LNCAP (cell line): Measurements from ENCODE around the gene DNAJB11.

ENCODE experiments used
- CTCF ChIP-seq: fragments of 450-650 bp; IDR thresholded peaks from 2 replicates; pipeline ENCODE4 v1.5.1; 2017; ENCODE audit warnings: mild to moderate bottlenecking

The DNAJB11 gene

DNA sequence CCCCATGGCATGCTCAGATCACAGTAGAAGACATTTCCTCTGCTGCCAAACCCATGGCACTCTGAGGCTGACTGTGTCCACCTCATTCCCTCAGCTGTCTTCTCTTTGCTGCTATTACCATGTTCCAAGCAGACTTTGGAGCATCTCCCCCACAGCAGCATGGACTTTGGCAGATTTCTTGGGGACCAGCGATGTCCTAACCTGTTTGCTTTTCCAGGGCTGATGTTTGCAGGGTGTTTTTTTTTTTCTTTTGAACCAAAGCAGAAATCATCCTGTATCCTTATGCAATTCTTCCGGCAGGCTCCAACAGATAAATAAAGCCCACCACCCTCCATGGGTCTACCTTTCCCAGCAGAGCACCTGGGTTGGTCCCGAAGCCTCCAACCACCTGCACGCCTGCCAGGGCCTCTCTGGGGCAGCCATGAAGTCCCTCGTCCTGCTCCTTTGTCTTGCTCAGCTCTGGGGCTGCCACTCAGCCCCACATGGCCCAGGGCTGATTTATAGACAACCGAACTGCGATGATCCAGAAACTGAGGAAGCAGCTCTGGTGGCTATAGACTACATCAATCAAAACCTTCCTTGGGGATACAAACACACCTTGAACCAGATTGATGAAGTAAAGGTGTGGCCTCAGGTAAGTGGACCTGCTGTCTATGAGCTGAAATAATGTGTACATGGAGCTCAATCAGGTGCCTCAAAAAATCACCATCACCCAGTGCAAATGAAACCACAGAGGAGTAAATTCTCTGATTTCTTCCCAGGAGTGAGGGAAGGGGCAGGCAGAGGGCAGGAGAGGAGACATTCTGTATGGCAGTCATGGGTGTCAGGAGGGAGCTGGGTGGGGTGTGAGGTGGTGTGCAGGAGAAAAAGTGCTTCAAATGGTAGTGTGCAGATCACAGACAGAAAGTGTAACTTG, 42.5 kb downstream of the DNAJB11 start, which contains the start of gene AHSG:
TSS of gene AHSG (plus strand) at position 340 of the 916 bp plus-strand sequence. CDS start at position 422, 82 bp downstream.
- no peak for TF ChIP-seq CTCF

GRCh38 chr3:186613637-186614265, 43.2 kb downstream of the DNAJB11 start:
- no peak for TF ChIP-seq CTCF

GRCh38 chr3:186614266-186614596, 43.7 kb downstream of the DNAJB11 start:
- no peak for TF ChIP-seq CTCF

- peak; percentile 97 for TF ChIP-seq CTCF
These were observed 44.3 kb downstream of the DNAJB11 start for GRCh38 chr3:186614597-186615483.

GRCh38 chr3:186616299-186616617, 45.7 kb downstream of the DNAJB11 start:
- no peak for TF ChIP-seq CTCF

DNA sequence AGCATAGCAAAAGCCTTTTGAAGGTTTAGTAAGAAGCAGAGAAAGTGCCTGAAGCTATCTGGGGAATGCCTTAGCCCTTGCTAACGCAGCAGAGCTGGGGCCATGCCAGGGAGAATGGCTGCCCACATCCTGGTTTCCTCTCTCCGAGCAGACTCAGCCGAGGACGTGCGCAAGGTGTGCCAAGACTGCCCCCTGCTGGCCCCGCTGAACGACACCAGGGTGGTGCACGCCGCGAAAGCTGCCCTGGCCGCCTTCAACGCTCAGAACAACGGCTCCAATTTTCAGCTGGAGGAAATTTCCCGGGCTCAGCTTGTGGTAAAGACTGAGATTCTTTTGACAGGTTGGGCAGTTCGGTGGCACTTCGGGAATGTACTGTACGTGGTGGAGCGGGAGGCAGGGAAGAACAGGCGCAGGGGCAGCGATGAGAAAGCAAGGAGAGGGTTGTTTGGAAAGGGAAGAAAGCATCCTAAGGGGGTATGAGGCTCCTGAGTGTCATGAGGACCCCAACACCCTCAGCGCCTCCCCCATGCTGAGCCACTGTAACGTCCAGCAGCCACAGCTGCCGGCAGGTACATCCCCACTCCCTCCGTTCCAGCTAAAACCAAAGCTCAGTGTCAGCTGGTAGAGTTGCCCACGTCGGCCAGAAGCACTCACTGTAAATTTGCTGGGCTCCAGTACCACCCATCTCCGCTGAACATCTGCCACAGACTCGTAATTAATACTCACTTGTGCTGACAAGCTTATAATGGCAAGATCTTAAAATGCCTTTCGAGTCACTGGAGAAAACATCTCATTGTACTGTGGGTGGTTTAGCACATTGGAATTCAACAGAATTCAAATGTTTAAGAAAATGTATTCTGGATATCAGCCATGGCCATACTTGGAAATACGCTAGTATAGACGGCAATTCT, 46.8 kb downstream of the DNAJB11 start:
- peak; percentile 95 for TF ChIP-seq CTCF
